ENCODE results near the gene NKAIN2.

The NKAIN2 gene

DNA sequence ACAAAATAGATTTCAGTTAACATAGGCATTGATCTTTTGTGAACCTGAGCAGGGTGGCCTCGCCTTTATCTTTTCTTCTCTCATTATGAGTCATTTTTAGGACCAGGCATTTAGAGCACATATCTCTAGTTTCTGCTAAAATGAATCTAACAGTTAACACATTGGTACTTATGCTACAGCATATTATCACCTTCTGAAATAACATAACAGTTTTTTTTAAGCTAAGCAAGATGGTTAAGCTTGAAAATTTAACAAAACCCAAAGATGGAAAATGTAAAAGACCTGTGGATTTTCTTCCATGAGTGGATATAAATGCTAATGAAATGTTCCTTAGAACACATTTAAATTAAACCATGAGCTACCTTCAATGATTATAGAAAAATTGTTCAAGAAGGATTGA lies 671.5 kb downstream of the NKAIN2 start:
- ATAC-seq (replicated peaks) (no peak), DNase-seq (no peak)
- no peak overlapping the region for H3K4me3 Mint-ChIP-seq
- H3K36me3 Mint-ChIP-seq, result no peaks in the 10 kb centered on the region
- H3K27ac Mint-ChIP-seq, result no peak overlapping the region
- H3K27me3 Mint-ChIP-seq, result no peaks in the 10 kb centered on the region
- H3K9me3 Mint-ChIP-seq, result peaks cover 0 to 2% of the 10 kb centered on the region in 2 donors
- no peaks in the 10 kb centered on the region for H3K4me1 Mint-ChIP-seq

DNA sequence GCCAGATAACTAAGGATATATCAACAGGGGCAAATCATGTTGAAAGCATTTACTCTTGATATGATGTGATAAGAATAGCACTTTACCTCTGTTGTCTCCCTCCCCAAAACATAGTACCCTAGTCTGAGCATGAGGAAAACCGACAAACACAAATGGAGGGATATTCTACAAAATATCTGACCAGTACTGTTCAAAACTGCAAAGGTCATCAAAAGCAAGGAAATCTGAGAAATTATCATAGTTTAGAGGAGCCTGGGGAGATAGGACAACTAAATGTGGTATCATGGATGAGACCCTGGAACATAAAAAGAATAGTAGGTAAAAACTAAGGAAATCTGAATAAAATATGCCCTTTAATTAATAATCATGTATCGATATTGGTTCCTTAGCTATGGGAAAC lies 675.2 kb downstream of the NKAIN2 start:
- Mint-ChIP-seq H3K27ac (no peak overlapping the region), H3K4me1 (no peaks in the 10 kb centered on the region), H3K27me3 (no peaks in the 10 kb centered on the region), H3K36me3 (no peaks in the 10 kb centered on the region), H3K4me3 (no peak overlapping the region), H3K9me3 (no peaks in the 10 kb centered on the region)
- DNase-seq (no peak), ATAC-seq (replicated peaks) (no peak)

- Mint-ChIP-seq H3K4me1 (no peaks in the 10 kb centered on the region), H3K27me3 (no peaks in the 10 kb centered on the region), H3K27ac (no peak overlapping the region), H3K9me3 (no peaks in the 10 kb centered on the region), H3K4me3 (no peak overlapping the region), H3K36me3 (no peaks in the 10 kb centered on the region)
- no peak for DNase-seq
- no peak for ATAC-seq (replicated peaks)
Measured at GRCh38 chr6:124479991-124480430, 676.3 kb downstream of the NKAIN2 start.

DNA sequence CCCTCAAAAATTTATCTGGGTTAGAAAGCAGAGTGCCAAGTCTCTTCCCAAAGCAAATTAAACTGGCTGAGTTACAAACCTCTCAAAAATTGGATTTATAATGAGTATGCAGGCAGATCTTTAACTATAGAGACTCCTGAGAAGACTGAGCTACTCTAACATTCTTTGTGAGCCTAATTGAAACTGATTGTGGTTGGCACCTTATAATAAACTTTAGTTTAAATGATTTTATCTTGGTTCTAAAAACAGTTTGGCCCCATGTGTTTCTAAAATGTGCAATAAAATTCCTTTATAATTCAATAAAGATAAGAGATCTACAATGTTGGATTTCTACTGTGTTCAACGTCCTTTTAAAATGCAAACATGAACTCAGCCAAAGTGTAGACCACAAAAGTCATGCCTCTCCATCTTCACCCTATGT lies 678.4 kb downstream of the NKAIN2 start:
- ATAC-seq (replicated peaks), result no peak
- no peak overlapping the region for H3K27ac Mint-ChIP-seq
- H3K9me3 Mint-ChIP-seq, result no peaks in the 10 kb centered on the region
- DNase-seq, result no peak
- H3K36me3 Mint-ChIP-seq, result no peaks in the 10 kb centered on the region
- H3K27me3 Mint-ChIP-seq, result no peaks in the 10 kb centered on the region
- no peak overlapping the region for H3K4me3 Mint-ChIP-seq
- no peaks in the 10 kb centered on the region for H3K4me1 Mint-ChIP-seq

- DNase-seq (no peak), ATAC-seq (replicated peaks) (no peak)
- no peaks in the 10 kb centered on the region for H3K27me3 Mint-ChIP-seq
- H3K4me1 Mint-ChIP-seq, result no peaks in the 10 kb centered on the region
- no peak overlapping the region for H3K27ac Mint-ChIP-seq
- no peak overlapping the region for H3K4me3 Mint-ChIP-seq
- no peaks in the 10 kb centered on the region for H3K9me3 Mint-ChIP-seq
- H3K36me3 Mint-ChIP-seq, result no peaks in the 10 kb centered on the region
Measured at GRCh38 chr6:124487623-124488431, 684.2 kb downstream of the NKAIN2 start.

GRCh38 chr6:124490122-124490521 lies 686.5 kb downstream of the NKAIN2 start:
- no peaks in the 10 kb centered on the region for H3K9me3 Mint-ChIP-seq
- H3K27ac Mint-ChIP-seq, result no peak overlapping the region
- DNase-seq, result no peak
- ATAC-seq (replicated peaks), result no peak
- no peaks in the 10 kb centered on the region for H3K36me3 Mint-ChIP-seq
- H3K4me3 Mint-ChIP-seq, result no peak overlapping the region
- H3K27me3 Mint-ChIP-seq, result no peaks in the 10 kb centered on the region
- no peaks in the 10 kb centered on the region for H3K4me1 Mint-ChIP-seq

DNA sequence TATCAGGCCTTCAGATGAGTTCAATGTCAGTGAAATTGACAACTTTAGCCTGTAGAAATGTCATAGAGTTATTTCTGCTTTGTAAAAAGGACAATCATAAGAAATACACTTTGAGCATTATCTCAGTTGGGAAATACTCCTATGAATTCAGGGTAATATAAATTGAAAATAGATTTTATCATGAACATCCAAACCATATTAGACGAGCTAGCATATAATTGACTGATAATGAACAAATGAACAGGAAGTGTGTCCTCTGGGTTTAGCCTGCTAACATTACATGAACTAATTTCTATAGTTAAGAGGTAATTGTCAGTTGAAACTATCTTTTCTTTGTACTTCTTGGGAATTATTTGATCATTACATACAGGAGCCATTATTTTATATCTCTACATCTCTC lies 689.6 kb downstream of the NKAIN2 start:
- Mint-ChIP-seq H3K9me3 (no peaks in the 10 kb centered on the region), H3K36me3 (no peaks in the 10 kb centered on the region), H3K27me3 (no peaks in the 10 kb centered on the region), H3K27ac (no peak overlapping the region), H3K4me1 (no peaks in the 10 kb centered on the region), H3K4me3 (no peak overlapping the region)
- no peak for DNase-seq
- no peak for ATAC-seq (replicated peaks)

GRCh38 chr6:124494956-124495664 lies 691.4 kb downstream of the NKAIN2 start:
- Mint-ChIP-seq H3K9me3 (no peaks in the 10 kb centered on the region), H3K4me1 (no peaks in the 10 kb centered on the region), H3K4me3 (no peak overlapping the region), H3K36me3 (no peaks in the 10 kb centered on the region), H3K27me3 (no peaks in the 10 kb centered on the region), H3K27ac (no peak overlapping the region)
- ATAC-seq (replicated peaks), result no peak
- no peak for DNase-seq

DNA sequence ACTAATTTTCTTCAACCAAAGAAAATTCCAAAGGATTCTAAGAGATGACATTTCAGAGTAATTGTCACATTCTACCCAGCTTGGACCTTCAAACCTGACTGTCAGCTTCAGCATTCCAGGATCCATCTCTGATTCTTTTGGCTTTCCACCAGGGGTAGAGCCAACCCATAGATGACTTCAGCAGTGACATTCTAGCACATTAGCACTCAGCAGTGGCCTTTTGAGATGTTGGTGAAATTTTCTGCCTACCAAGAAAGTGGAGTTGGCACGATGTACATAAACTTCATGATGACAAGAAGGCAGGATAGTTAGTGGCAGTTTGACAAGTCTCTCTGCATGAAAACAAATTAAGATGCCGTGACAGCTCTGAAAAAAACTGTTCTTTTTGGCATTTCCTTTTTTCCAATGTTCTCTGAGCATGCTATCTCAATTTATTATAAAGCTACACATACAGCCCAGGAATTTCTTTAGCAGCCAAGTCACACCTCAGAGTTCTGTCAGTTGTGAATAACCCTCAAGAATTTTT lies 692.1 kb downstream of the NKAIN2 start:
- DNase-seq (no peak), ATAC-seq (replicated peaks) (no peak)
- H3K27ac Mint-ChIP-seq, result no peak overlapping the region

DNA sequence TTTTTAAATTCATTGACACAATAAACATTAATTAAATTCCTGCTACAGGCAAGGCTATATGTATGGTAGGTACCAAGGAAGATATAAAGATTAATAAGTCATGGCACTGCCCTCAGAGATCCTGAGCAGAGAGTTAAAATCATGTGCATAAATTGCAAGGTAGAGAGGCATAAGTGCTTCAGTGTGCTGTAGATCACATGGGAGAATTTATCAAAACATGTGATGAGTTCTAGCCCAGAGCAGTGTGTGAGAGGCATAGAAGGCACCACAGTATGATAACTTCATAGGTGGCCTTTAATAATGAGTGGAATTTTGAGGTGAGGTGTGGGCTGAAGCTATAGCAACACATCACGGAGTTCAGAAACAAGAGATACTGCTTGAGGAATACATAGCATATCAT lies 692.7 kb downstream of the NKAIN2 start:
- no peak overlapping the region for H3K27ac Mint-ChIP-seq
- H3K4me1 Mint-ChIP-seq, result no peaks in the 10 kb centered on the region
- ATAC-seq (replicated peaks), result no peak
- no peaks in the 10 kb centered on the region for H3K27me3 Mint-ChIP-seq
- no peak for DNase-seq
- no peaks in the 10 kb centered on the region for H3K9me3 Mint-ChIP-seq
- H3K36me3 Mint-ChIP-seq, result no peaks in the 10 kb centered on the region
- H3K4me3 Mint-ChIP-seq, result no peak overlapping the region

More for the DNA sequence above, 692.1 kb downstream of the NKAIN2 start:
- Mint-ChIP-seq H3K27me3 (no peaks in the 10 kb centered on the region), H3K4me3 (no peak overlapping the region), H3K9me3 (no peaks in the 10 kb centered on the region), H3K36me3 (no peaks in the 10 kb centered on the region), H3K4me1 (no peaks in the 10 kb centered on the region)

DNA sequence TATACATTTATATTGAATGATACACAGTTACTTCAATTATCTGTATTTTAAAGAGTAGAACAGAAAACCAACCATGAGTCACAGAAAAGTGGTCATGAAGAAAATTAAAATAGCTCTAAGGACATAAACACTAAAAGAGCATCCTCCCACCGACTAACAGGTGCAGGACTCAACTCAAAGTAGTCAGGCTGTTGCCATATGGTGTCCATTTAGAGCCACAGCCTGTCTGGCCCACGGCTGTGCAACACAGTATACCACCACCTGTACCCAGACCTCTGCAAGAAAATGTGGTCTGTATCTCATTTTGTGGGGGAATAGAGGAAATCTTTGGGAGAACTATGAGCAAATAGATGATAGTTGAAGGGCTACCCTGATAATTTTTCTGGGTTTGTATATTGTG lies 708.8 kb downstream of the NKAIN2 start:
- no peak overlapping the region for H3K27ac Mint-ChIP-seq
- ATAC-seq (replicated peaks) (no peak), DNase-seq (no peak)
- no peaks in the 10 kb centered on the region for H3K36me3 Mint-ChIP-seq
- H3K4me1 Mint-ChIP-seq, result no peaks in the 10 kb centered on the region
- no peaks in the 10 kb centered on the region for H3K27me3 Mint-ChIP-seq
- no peak overlapping the region for H3K4me3 Mint-ChIP-seq
- H3K9me3 Mint-ChIP-seq, result peaks cover 0 to 2% of the 10 kb centered on the region in 2 donors

DNA sequence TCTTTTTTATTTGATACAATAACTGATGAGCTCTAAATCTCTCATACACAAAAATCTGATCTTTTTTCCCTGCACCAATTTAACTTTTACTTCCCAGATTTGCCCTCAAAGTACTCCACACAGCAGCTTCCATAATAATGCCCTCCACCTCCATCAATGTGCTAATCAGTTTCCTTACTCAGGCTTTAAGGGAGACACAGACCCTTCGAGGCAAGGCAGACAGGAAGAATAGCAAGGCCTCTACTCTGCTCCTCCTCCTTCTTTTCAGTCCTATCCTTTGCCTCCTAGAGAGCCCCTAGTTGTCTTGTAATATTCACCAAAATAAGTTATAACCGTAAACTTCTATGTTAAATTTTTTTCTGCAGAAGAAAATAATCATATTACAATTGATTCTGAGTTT lies 713.7 kb downstream of the NKAIN2 start:
- H3K4me3 Mint-ChIP-seq, result no peak overlapping the region
- DNase-seq (no peak), ATAC-seq (replicated peaks) (no peak)
- no peaks in the 10 kb centered on the region for H3K27me3 Mint-ChIP-seq
- no peaks in the 10 kb centered on the region for H3K36me3 Mint-ChIP-seq
- no peak overlapping the region for H3K27ac Mint-ChIP-seq
- no peaks in the 10 kb centered on the region for H3K4me1 Mint-ChIP-seq
- peaks cover 4% of the 10 kb centered on the region in 2 donors for H3K9me3 Mint-ChIP-seq

DNA sequence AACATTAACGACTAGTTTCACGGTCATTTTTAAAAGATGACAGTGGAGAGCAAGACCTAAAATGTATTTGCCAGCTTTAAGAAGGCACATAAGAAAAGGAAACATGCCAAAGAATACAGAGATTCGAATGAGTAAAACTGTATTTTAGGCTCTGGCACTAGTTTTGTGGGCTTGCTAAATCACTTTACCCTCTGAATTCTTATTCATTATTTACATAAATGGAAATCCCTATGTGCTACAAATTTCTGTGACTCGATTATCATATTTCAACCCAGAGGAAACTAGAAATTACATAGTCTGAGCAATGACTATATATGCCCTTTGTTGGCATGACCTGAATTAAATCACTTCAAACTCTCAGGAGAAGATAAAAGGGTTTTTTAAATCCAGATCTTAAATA lies 716.8 kb downstream of the NKAIN2 start:
- Mint-ChIP-seq H3K4me1 (no peaks in the 10 kb centered on the region), H3K27ac (no peak overlapping the region), H3K9me3 (peaks cover 4% of the 10 kb centered on the region in 2 donors), H3K4me3 (no peak overlapping the region), H3K27me3 (no peaks in the 10 kb centered on the region), H3K36me3 (no peaks in the 10 kb centered on the region)
- no peak for ATAC-seq (replicated peaks)
- no peak for DNase-seq

GRCh38 chr6:124522335-124522734 lies 718.7 kb downstream of the NKAIN2 start:
- Mint-ChIP-seq H3K27me3 (no peaks in the 10 kb centered on the region), H3K9me3 (peaks cover 4% of the 10 kb centered on the region in 2 donors), H3K4me3 (no peak overlapping the region), H3K36me3 (no peaks in the 10 kb centered on the region), H3K4me1 (no peaks in the 10 kb centered on the region), H3K27ac (no peak overlapping the region)
- DNase-seq (no peak), ATAC-seq (replicated peaks) (no peak)
